Small intestine (tissue), 7 donors: ENCODE results near the gene ITFG2. TPM values are rescaled to one million over a fixed set of nuclear protein-coding genes. Genes with fewer than 3 reads are reported as not detected.

Experiments
- DNase-seq, 2 donors: peaks; one replicate each; pipeline versions ENCODE4 v3.0.0 to v3.0.0-alpha.2; 2013
- FAIRE-seq: peaks from 2 replicates; lab custom pipeline; 2012; peaks lifted over from hg19 to GRCh38; lab: Jason Lieb, UNC
- H3K27ac ChIP-seq, 3 donors: one replicate each; pipeline ENCODE4 v1.5.1; 2013; ENCODE audit warnings: low read length in 2 of 3, mild to moderate bottlenecking in 2 of 3, control low read depth in 1 of 3, inconsistent platforms in 1 of 3, low read depth in 1 of 3, moderate library complexity in 1 of 3
- H3K27me3 ChIP-seq, 3 donors: one replicate each; pipeline ENCODE4 v1.6.1; 2013; ENCODE audit warnings: low read length in 3 of 3, inconsistent platforms in 1 of 3; ENCODE audit not compliant: control insufficient read depth in 3 of 3, insufficient read depth in 3 of 3
- H3K36me3 ChIP-seq, 3 donors: one replicate each; pipeline ENCODE4 v1.6.1; 2013; ENCODE audit warnings: low read length in 3 of 3, inconsistent platforms in 1 of 3, low read depth in 1 of 3, mild to moderate bottlenecking in 1 of 3, moderate library complexity in 1 of 3; ENCODE audit not compliant: control insufficient read depth in 3 of 3, insufficient read depth in 2 of 3
- H3K4me1 ChIP-seq, 3 donors: one replicate each; pipeline ENCODE4 v1.6.1; 2013; ENCODE audit warnings: low read length in 2 of 3, inconsistent platforms in 1 of 3, low read depth in 1 of 3, mild to moderate bottlenecking in 1 of 3, moderate library complexity in 1 of 3; ENCODE audit not compliant: control insufficient read depth in 3 of 3, insufficient read depth in 2 of 3
- H3K4me3 ChIP-seq, 3 donors: one replicate each; pipeline ENCODE4 v1.5.1; 2013; ENCODE audit warnings: low read length in 3 of 3, control low read depth in 1 of 3, inconsistent platforms in 1 of 3, low read depth in 1 of 3, mild to moderate bottlenecking in 1 of 3, moderate library complexity in 1 of 3
- H3K9me3 ChIP-seq, 2 donors: one replicate each; pipeline ENCODE4 v1.6.1; 2013; ENCODE audit warnings: low read depth in 1 of 2, low read length in 1 of 2; ENCODE audit not compliant: control insufficient read depth in 2 of 2, insufficient read depth in 1 of 2
- WGBS, 3 donors: extraction: QIAGEN DNeasy Blood & Tissue Kit; methylation state at CpG; one replicate each; pipeline ENCODE4 v1.1.7; 2013; 5-methylcytosine and 5-hydroxymethylcytosine counted together
- polyA plus RNA-seq, 4 donors: library from polyadenylated mRNA; stranded (reverse) in 3 of 4; unstranded in 1 of 4; fragments of 200-250 nt in 3 of 4; fragments of 120-200 nt in 1 of 4; gene quantifications; one replicate each; pipeline versions ENCODE4 v1.2.1 to v1.2.3, GENCODE V29; 2013
- donor health status: healthy with polysubstance abuse.
- donor health status: control.
- donor health status: control.
- donor health status: Bipolar disorder and iron deficiency.
- donor health status: healthy.

The ITFG2 gene
- polyA plus RNA-seq, 4 donors, result 17.0 to 45.9 (median 22.3) TPM

- Histone ChIP-seq H3K27ac (no peak overlapping the region), H3K4me1 (peaks cover 0 to 2% (median 0%) of the 10 kb centered on the region in 3 donors), H3K27me3 (no peaks in the 10 kb centered on the region), H3K4me3 (no peak overlapping the region), H3K36me3 (no peaks in the 10 kb centered on the region), H3K9me3 (no peaks in the 10 kb centered on the region)
- WGBS, 3 donors, result 71 to 78% (median 74%) methylated on average over 4 of the region's 4 CpGs
- no peak for FAIRE-seq
- DNase-seq, result no peak
Measured at GRCh38 chr12:2772370-2772769, 40.1 kb upstream of the ITFG2 start.

- FAIRE-seq (no peak), DNase-seq (no peak)
- no peaks in the 10 kb centered on the region for H3K9me3 ChIP-seq
- 80 to 81% (median 80%) methylated on average over 19 of the region's 19 CpGs for WGBS, 3 donors
- H3K4me1 ChIP-seq, result peaks cover 0 to 2% (median 0%) of the 10 kb centered on the region in 3 donors
- H3K27ac ChIP-seq, result no peak overlapping the region
- H3K4me3 ChIP-seq, result no peak overlapping the region
- H3K27me3 ChIP-seq, result no peaks in the 10 kb centered on the region
- no peaks in the 10 kb centered on the region for H3K36me3 ChIP-seq
Measured at GRCh38 chr12:2773199-2773875, 39.1 kb upstream of the ITFG2 start.

- Histone ChIP-seq H3K4me3 (no peak overlapping the region), H3K4me1 (no peaks in the 10 kb centered on the region), H3K36me3 (no peaks in the 10 kb centered on the region), H3K9me3 (no peaks in the 10 kb centered on the region), H3K27ac (no peak overlapping the region), H3K27me3 (no peaks in the 10 kb centered on the region)
- DNase-seq, result no peak
- FAIRE-seq, result no peak
- WGBS, 3 donors, result 78 to 83% (median 80%) methylated on average over 8 of the region's 8 CpGs
Measured at GRCh38 chr12:2775431-2775830, 37.0 kb upstream of the ITFG2 start.

DNA sequence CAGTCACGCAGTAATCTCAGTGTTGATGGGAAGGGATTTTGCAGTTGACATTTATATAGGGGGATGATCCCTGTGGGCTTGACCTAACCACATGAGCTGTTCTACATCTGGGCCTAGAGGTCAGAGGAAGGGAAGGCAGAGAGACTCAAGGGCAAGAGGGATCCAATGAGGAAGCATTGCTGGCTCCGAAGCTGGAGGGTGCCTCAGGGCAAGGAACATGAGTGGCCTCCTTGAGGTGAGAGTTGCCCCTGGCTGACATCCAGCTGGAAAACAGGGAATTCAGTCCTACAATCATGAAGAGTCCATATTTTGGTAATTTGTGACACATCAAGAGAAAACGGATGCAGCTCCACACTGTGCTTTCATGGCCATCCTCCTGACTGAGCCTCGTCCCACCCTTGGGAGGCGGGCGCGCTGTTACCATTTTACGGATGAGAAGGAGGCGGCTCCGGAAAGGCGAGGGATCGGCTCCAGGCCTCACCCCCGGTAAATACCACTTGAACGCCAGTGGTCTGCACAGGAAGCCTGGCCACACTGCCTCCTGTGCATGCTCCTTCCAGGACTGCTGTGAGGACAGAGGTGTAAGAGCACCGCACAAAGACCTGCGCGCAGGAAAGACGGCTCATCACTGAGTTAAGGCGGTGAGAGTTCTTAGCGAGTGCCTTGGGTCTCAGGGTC, 36.2 kb upstream of the ITFG2 start:
- Histone ChIP-seq H3K27me3 (no peaks in the 10 kb centered on the region), H3K27ac (no peak overlapping the region), H3K36me3 (no peaks in the 10 kb centered on the region), H3K4me1 (no peaks in the 10 kb centered on the region), H3K9me3 (no peaks in the 10 kb centered on the region), H3K4me3 (no peak overlapping the region)
- WGBS, 3 donors, result 89 to 93% (median 90%) methylated on average over 20 of the region's 20 CpGs
- FAIRE-seq (no peak), DNase-seq (no peak)

- Histone ChIP-seq H3K4me3 (no peak overlapping the region), H3K36me3 (no peaks in the 10 kb centered on the region), H3K27ac (no peak overlapping the region), H3K27me3 (peaks cover 0 to 7% (median 2%) of the 10 kb centered on the region in 3 donors), H3K4me1 (peaks cover 0 to 5% (median 0%) of the 10 kb centered on the region in 3 donors), H3K9me3 (no peaks in the 10 kb centered on the region)
- WGBS, 3 donors, result 27 to 54% (median 39%) methylated on average over 4 of the region's 4 CpGs
- no peak for DNase-seq
- FAIRE-seq, result no peak
Measured at GRCh38 chr12:2779281-2779680, 33.2 kb upstream of the ITFG2 start.

DNA sequence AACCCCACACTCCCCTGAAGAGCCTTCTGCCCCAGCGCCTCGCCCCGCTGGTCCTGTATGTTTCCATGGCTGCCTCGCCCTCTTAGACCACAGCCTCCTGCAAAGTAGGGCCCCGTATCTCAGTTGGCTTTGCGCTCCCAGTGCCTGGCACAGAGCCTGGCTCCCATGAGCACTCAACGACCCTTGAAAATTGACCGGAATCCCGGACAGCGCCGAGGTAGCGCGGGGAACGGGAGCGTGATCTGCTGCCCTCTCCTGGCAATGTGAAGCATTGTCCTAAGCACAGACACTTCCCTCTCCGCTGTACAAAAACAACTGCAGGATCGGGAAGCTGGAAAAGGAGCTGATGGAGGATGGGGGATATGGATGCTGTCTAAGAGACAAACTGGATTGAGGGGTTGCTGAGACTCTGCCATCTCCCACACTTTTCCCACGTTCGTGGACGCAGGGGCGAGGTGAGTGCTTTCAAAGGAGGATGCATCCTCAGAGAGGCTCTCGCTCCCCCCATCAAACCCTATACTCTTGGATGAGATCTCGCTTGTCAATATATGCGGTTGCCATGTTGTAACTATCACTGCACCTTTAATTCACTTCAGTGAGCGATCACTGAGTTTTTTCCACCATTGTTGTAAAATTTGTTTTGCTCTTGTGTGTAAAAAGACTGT, 28.4 kb upstream of the ITFG2 start:
- 12 to 15% (median 13%) methylated on average over 24 to 25 of the region's 25 CpGs for WGBS, 3 donors
- FAIRE-seq, result no peak

GRCh38 chr12:2785017-2785416, 27.5 kb upstream of the ITFG2 start:
- no peak for DNase-seq
- FAIRE-seq, result no peak
- WGBS, 3 donors, result 26 to 43% (median 41%) methylated on average over 5 of the region's 5 CpGs
- Histone ChIP-seq H3K9me3 (no peaks in the 10 kb centered on the region), H3K36me3 (no peaks in the 10 kb centered on the region), H3K27me3 (peaks cover 0 to 11% (median 3%) of the 10 kb centered on the region in 3 donors), H3K27ac (no peak overlapping the region), H3K4me3 (no peak overlapping the region), H3K4me1 (peaks cover 0 to 6% (median 0%) of the 10 kb centered on the region in 3 donors)

More for the DNA sequence above, 28.4 kb upstream of the ITFG2 start:
- Histone ChIP-seq H3K27ac (no peak overlapping the region), H3K9me3 (no peaks in the 10 kb centered on the region), H3K4me3 (peak overlapping the region in 1 of 3 donors; percentile 5), H3K36me3 (no peaks in the 10 kb centered on the region), H3K4me1 (peaks cover 0 to 6% (median 0%) of the 10 kb centered on the region in 3 donors), H3K27me3 (peaks cover 0 to 9% (median 3%) of the 10 kb centered on the region in 3 donors)
- peak; percentile 51 to 70 for DNase-seq

DNA sequence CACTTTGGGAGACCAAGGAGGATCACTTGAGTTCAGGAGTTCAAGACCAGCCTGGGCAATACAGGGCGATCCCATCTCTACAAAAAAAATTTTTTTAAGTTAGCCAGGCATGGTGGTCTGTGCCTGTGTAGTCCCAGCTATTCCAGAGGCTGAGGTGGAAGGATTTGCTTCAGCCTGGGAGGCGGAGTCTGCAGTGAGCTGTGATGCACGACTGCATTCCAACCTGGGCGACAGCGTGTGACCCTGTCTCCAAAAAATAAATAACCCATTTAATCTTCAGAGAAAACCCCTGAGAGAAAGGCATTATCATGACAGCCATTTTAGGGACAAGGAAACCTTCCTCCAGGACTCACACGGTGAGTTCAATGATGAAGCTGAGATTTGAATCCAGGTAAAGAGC, 21.4 kb upstream of the ITFG2 start:
- H3K36me3 ChIP-seq, result no peaks in the 10 kb centered on the region
- H3K4me3 ChIP-seq, result no peak overlapping the region
- FAIRE-seq, result no peak
- 84 to 91% (median 84%) methylated on average over 6 of the region's 6 CpGs for WGBS, 3 donors
- H3K9me3 ChIP-seq, result no peaks in the 10 kb centered on the region
- H3K27ac ChIP-seq, result no peak overlapping the region
- peaks cover 0 to 5% (median 0%) of the 10 kb centered on the region in 3 donors for H3K4me1 ChIP-seq
- peaks cover 0 to 10% (median 0%) of the 10 kb centered on the region in 3 donors for H3K27me3 ChIP-seq
- no peak for DNase-seq
